Activated T-helper 1 cell treated with anti-CD3 and anti-CD28 coated beads, Interleukin-12 subunit alpha, Interleukin-12 subunit beta, Interleukin-2, Interleukin-4 antibody, amounts not matched to agents 30 ng/mL and 10 ng/mL and 1 ng/mL, durations not matched to agents 14 hours and 24 hours and 36 hours (primary cell): Measurements from ENCODE around the gene GARRE1. TPM values are rescaled to one million over a fixed set of nuclear protein-coding genes. Genes with fewer than 3 reads are reported as not detected.
"Not testable (repeated sequence)": the region's sequence is repeated elsewhere in the genome, so short reads cannot be mapped to it uniquely, and the experiment has no call there.

Source experiments
- DNase-seq: peaks from one replicate; pipeline ENCODE4 v3.0.0; 2021; ENCODE audit warnings: low spot score
- H3K27ac Mint-ChIP-seq: one replicate; pipeline ENCODE4 v1.8.0; 2021; ENCODE audit warnings: mild to moderate bottlenecking, mixed read lengths
- H3K27me3 Mint-ChIP-seq: one replicate; pipeline ENCODE4 v1.8.0; 2022; ENCODE audit warnings: mild to moderate bottlenecking, moderate library complexity, mixed read lengths; ENCODE audit not compliant: insufficient read depth
- H3K36me3 Mint-ChIP-seq: one replicate; pipeline ENCODE4 v1.8.0; 2021; ENCODE audit warnings: low read depth, mixed read lengths
- H3K4me1 Mint-ChIP-seq: one replicate; pipeline ENCODE4 v1.8.0; 2021; ENCODE audit warnings: low read depth, mixed read lengths
- H3K4me3 Mint-ChIP-seq: one replicate; pipeline ENCODE4 v1.8.0; 2021; ENCODE audit warnings: mild to moderate bottlenecking, moderate library complexity, mixed read lengths
- H3K9me3 Mint-ChIP-seq: one replicate; pipeline ENCODE4 v1.8.0; 2021; ENCODE audit warnings: mixed read lengths
- intact Hi-C: fragments of 100-400 bp; cut with micrococcal nuclease; formaldehyde crosslinking; loops from one replicate; pipeline ENCODE4 v1.15.1; 2024
- total RNA-seq: library from RNA; stranded (reverse); gene quantifications from 2 replicates; pipeline ENCODE4 v1.2.3, GENCODE V29; 2022

The GARRE1 gene
- 11.6 and 13.1 TPM in 2 replicates for total RNA-seq

- Mint-ChIP-seq H3K4me3 (peak within 1 kb of the TSS; percentile 93), H3K36me3 (peaks cover 1% of the 10 kb centered on the region), H3K9me3 (no peaks in the 10 kb centered on the region), H3K4me1 (peaks cover 9% of the 10 kb centered on the region), H3K27me3 (peaks cover 2% of the 10 kb centered on the region), H3K27ac (peak within 1 kb of the TSS; percentile 98)
- peak; percentile 86 for DNase-seq
- intact Hi-C loops: loop anchor here (1.0 to 2.0 kb wide), 6 partner anchors 16 to 120 kb away; no protein-coding TSS in a partner anchor
Measured at GRCh38 chr19:34254046-34254697, at the start of gene GARRE1. Gene GARRE1 (plus strand): TSS chr19:34254554. CDS start chr19:34300474, 45,920 bp downstream.

GRCh38 chr19:34205324-34205723 lies 49.0 kb upstream of the GARRE1 start:
- H3K36me3 Mint-ChIP-seq: peaks cover 33% of the 10 kb centered on the region
- intact Hi-C loops, H3K4me3 Mint-ChIP-seq, H3K27ac Mint-ChIP-seq, H3K27me3 Mint-ChIP-seq, H3K4me1 Mint-ChIP-seq, DNase-seq, H3K9me3 Mint-ChIP-seq: not testable (repeated sequence)

- H3K4me1 Mint-ChIP-seq: no peaks in the 10 kb centered on the region
- H3K27me3 Mint-ChIP-seq: no peaks in the 10 kb centered on the region
- H3K4me3 Mint-ChIP-seq: no peak overlapping the region
- intact Hi-C loops: no loop called here
- peaks cover 27% of the 10 kb centered on the region for H3K36me3 Mint-ChIP-seq
- no peak for DNase-seq
- no peak overlapping the region for H3K27ac Mint-ChIP-seq
- H3K9me3 Mint-ChIP-seq: no peaks in the 10 kb centered on the region
Measured at GRCh38 chr19:34208291-34208884, 46.0 kb upstream of the GARRE1 start.

- DNase-seq: no peak
- Mint-ChIP-seq H3K9me3 (no peaks in the 10 kb centered on the region), H3K27me3 (no peaks in the 10 kb centered on the region), H3K4me1 (no peaks in the 10 kb centered on the region), H3K4me3 (no peak overlapping the region), H3K36me3 (peaks cover 22% of the 10 kb centered on the region), H3K27ac (no peak overlapping the region)
- intact Hi-C loops: no loop called here
Measured at GRCh38 chr19:34209726-34210125, 44.6 kb upstream of the GARRE1 start.

GRCh38 chr19:34213283-34213682 lies 41.1 kb upstream of the GARRE1 start:
- intact Hi-C loops: no loop called here
- Mint-ChIP-seq H3K27ac (no peak overlapping the region), H3K27me3 (no peaks in the 10 kb centered on the region), H3K9me3 (no peaks in the 10 kb centered on the region), H3K36me3 (peaks cover 26% of the 10 kb centered on the region), H3K4me3 (no peak overlapping the region), H3K4me1 (peaks cover 9% of the 10 kb centered on the region)
- DNase-seq: no peak

- Mint-ChIP-seq H3K27me3 (no peaks in the 10 kb centered on the region), H3K4me1 (peaks cover 15% of the 10 kb centered on the region), H3K36me3 (peaks cover 26% of the 10 kb centered on the region), H3K27ac (no peak overlapping the region), H3K9me3 (no peaks in the 10 kb centered on the region), H3K4me3 (no peak overlapping the region)
- intact Hi-C loops: no loop called here
- DNase-seq: no peak
Measured at GRCh38 chr19:34214040-34214439, 40.3 kb upstream of the GARRE1 start.

GRCh38 chr19:34215006-34215665 lies 39.2 kb upstream of the GARRE1 start:
- intact Hi-C loops: no loop called here

GRCh38 chr19:34215666-34216038 lies 38.7 kb upstream of the GARRE1 start:
- no peaks in the 10 kb centered on the region for H3K27me3 Mint-ChIP-seq
- no peak overlapping the region for H3K27ac Mint-ChIP-seq
- H3K4me3 Mint-ChIP-seq: no peak overlapping the region
- no peaks in the 10 kb centered on the region for H3K9me3 Mint-ChIP-seq
- no peak for DNase-seq
- intact Hi-C loops: no loop called here
- H3K36me3 Mint-ChIP-seq: peaks cover 35% of the 10 kb centered on the region
- H3K4me1 Mint-ChIP-seq: peaks cover 27% of the 10 kb centered on the region

More at GRCh38 chr19:34215006-34215665, 39.2 kb upstream of the GARRE1 start:
- Mint-ChIP-seq H3K4me1 (peaks cover 22% of the 10 kb centered on the region), H3K27me3 (no peaks in the 10 kb centered on the region), H3K36me3 (peaks cover 31% of the 10 kb centered on the region), H3K4me3 (no peak overlapping the region), H3K27ac (no peak overlapping the region), H3K9me3 (no peaks in the 10 kb centered on the region)
- no peak for DNase-seq

GRCh38 chr19:34216745-34217219 lies 37.6 kb upstream of the GARRE1 start:
- peaks cover 41% of the 10 kb centered on the region for H3K36me3 Mint-ChIP-seq
- H3K4me3 Mint-ChIP-seq, DNase-seq, H3K27ac Mint-ChIP-seq, H3K27me3 Mint-ChIP-seq, intact Hi-C loops, H3K9me3 Mint-ChIP-seq: not testable (repeated sequence)
- peaks cover 29% of the 10 kb centered on the region for H3K4me1 Mint-ChIP-seq

- Mint-ChIP-seq H3K9me3 (no peaks in the 10 kb centered on the region), H3K27me3 (no peaks in the 10 kb centered on the region), H3K27ac (peak overlapping the region; percentile 53), H3K4me1 (peaks cover 30% of the 10 kb centered on the region), H3K36me3 (peaks cover 47% of the 10 kb centered on the region), H3K4me3 (peak overlapping the region; percentile 61)
- intact Hi-C loops: no loop called here
- peak; percentile 44 for DNase-seq
Measured at GRCh38 chr19:34217952-34218817, 36.2 kb upstream of the GARRE1 start.

GRCh38 chr19:34218818-34219164 lies 35.6 kb upstream of the GARRE1 start:
- Mint-ChIP-seq H3K27me3 (no peaks in the 10 kb centered on the region), H3K4me3 (no peak overlapping the region), H3K9me3 (no peaks in the 10 kb centered on the region), H3K4me1 (peaks cover 35% of the 10 kb centered on the region), H3K36me3 (peaks cover 53% of the 10 kb centered on the region), H3K27ac (peak overlapping the region; percentile 53)
- intact Hi-C loops: no loop called here
- DNase-seq: no peak

GRCh38 chr19:34220472-34221063 lies 33.8 kb upstream of the GARRE1 start:
- Mint-ChIP-seq H3K4me3 (no peak overlapping the region), H3K27ac (no peak overlapping the region), H3K9me3 (no peaks in the 10 kb centered on the region), H3K27me3 (no peaks in the 10 kb centered on the region), H3K4me1 (peaks cover 48% of the 10 kb centered on the region), H3K36me3 (peaks cover 61% of the 10 kb centered on the region)
- intact Hi-C loops: loop anchor here (1.0 to 5.0 kb wide), 2 partner anchors 47 to 98 kb away; no protein-coding TSS in a partner anchor
- peak; percentile 38 for DNase-seq
